Fibroblast of skin of right biceps (primary cell): ENCODE results near the gene CYP4B1.

Source experiments
- DNase-seq: peaks from one replicate; pipeline ENCODE4 v3.0.0-alpha.2; 2013

CYP4B1 gene

DNA sequence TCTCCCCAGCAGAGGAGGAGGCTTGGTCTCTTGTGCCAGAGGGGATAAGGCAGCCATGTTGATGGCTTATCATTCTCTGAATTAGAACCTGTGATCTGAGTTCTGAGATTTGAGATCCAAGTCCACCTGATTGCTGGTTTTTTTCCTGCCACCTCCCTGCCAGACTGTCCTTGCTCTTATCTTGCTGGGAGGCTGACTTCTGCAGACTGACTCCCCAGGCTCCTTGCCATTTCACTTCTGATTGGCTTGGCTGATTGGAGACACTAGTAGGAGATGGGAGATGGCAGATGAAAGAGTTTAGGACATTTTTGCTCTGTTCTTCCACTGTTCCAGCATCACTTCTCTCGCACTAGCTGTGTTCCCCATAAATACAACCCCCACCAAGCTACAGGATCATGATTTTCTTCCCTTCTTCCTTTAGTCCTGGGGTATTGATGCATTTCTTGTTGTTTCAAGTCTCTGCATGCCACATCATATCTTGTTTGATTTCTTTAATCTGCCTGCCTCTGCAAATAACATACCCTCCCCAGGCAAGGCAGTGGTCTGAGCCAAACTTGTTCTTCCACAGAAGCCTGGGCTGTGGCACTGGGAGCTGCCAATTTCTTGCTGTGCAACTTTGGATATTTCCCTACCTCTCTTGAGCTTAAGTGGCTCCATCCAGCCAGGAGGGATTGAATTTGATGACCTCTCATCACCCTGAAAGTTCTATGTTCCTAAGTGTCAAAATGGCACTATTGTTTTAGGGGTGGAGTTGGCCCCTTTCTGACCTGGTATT, 963 bp upstream of the CYP4B1 start:
- DNase-seq: no peak

DNA sequence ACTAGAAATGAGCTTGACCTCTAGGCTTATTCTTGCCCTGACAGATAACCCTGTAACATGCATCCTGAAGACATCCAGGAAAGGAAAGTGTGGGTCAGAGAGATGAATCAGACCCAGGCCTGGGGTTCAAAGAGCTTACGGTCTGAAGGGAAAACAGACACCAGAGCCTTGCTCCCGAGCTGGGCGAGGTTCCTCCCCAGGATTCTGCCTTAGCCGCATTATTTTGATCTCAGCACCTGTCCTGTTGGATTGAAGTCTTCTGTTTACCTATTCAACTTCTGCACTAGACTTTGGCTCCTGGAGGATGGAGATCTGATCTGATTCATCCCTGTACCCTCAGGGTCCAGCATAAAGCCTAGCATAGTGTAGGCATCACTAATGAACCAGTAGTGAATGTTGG, 1.9 kb downstream of the CYP4B1 start:
- DNase-seq: no peak

DNA sequence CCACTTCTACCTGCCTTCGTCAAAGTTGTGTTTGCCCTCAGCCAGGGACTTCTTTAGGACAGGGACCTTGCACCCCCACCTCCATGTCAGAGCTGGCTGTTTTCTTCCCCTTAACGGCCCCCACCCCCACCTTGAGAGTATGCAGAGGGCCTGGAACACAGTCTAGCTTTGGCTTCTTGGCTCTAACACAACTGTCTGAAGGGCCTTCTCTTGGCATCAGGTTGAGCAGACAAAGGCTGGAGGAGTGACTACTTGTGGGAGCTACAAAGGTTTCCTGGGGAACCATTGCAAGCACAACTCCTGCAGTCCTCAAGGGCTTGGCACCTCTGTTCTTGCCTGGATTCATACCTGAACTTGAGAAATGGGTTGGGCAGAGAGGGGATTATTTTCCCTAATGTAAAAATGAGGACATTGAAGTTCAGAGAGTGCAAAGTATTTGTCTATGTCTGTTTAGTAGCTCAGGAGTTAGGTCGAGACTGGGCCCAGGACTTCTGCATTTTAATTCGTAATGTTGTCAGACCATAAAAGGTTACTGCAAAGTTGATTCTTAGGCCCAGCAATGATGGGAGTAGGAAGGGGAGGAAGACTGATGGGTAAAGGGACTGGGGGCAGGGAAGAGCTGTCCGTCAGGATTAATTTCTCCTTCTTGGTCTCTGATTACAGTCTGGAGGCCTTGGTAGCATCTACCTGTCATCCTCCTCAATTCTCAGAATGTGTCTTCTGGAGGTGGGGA, 2.6 kb downstream of the CYP4B1 start:
- no peak for DNase-seq

DNA sequence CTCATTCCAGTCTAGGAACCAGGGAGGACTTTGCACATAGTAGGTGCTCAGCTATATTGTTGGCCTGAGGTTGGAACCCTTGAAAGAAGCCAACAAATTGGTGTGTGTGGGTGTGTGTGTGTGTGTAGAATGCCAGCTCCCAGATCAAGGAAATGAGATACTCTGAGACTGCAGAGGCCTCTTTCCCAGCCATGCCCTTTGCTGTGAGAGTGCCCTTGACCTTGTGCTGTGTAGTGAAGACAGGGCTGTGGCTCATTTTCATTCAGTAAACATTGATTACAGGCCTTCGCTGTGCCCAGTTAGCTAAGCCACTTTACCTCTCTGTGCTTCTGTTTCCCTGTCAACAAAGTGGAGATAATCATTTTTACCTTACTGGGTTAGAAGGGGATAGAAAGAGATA, 3.2 kb downstream of the CYP4B1 start:
- no peak for DNase-seq

DNA sequence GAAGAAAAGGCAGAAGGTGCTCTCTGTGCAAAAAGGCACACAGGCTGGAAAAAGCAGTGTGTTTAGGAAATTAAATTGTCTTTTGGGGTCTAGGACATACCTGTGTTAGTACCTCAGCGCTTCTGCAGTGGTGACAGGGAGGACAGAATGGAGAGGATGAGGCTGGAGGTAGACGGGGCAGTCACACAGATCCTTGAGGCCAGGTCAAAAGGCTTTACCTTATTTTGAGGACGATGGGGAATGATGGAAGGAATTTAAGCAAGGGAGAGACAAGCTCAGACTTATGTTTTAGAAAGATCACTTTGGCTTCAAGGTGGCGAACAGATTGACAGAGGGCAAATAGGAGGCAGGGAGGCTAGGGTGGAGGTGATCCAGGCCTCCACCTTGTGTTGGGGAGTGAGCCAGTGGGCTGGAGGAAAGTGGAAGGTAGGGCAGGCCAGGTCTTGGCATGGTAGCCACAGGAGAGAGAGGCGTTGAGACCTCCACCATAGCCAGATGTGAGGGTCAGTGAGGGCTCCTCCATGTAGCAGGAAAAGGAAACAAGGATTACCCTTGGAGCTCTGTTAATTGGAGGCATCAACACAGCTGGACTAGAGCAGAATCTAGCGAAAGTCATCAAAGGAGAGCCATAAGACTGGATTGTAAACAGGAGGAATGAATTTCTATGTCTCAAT, 4.2 kb downstream of the CYP4B1 start:
- no peak for DNase-seq

DNA sequence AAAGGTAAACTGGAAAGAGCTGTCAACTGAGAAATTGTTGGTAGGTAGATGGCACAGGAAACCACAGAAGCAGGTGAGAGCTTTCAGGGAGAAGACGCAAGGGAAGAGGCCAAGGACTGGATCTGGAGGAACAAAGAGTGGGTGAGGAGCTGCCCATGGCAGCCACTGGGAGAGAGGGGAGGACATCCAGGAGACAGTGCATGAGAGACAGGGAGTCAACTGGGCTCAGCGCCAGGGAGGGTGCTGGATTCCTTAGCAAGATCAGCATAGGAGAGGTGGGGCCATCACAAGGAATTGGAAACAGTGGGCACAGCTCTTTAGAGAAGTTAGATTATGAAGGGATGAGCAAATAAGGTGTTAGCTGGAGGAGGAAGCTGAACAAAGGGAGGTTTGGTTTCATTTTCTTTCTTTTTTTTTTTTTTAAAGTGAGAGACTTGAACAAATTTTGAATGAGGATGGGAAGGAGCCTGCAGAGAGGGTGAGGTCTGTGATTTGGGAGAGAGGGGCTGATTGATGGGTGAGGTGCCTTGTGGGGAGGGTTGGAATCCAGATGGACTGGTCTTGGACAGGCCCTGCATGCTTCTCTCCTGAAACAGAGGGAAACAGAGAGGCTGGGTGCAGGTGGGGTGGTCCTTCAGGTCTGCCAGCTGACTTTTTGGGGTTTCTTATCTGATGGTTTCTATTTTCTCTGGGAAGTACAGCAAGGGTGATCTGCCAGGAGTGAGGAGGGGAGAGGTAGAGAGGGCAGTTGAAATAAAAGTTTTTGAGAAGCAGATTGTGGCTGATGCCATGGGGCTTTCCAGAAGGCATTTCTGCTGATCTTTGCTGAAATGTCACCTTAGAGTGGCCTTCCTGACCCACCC, 5.4 kb downstream of the CYP4B1 start:
- no peak for DNase-seq

DNA sequence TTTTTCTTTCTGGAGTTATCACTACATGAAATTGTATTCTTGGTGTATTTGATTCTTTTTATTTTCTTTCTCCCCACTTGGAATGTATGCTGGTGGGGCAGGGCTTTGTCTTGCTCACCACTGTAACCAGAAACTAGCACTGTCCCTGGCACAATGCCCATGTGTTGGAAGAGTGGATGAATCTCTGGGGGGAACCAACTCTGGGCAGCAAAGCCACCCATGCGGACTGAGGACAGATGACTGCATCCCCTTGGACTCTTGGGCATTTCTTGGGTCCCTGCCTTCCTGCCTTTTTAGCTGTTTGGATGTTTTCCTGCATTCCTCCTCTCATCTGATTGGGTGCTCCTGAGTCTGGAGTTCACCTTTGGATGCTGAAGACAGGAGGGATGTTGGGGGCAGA, 6.1 kb downstream of the CYP4B1 start:
- no peak for DNase-seq

DNA sequence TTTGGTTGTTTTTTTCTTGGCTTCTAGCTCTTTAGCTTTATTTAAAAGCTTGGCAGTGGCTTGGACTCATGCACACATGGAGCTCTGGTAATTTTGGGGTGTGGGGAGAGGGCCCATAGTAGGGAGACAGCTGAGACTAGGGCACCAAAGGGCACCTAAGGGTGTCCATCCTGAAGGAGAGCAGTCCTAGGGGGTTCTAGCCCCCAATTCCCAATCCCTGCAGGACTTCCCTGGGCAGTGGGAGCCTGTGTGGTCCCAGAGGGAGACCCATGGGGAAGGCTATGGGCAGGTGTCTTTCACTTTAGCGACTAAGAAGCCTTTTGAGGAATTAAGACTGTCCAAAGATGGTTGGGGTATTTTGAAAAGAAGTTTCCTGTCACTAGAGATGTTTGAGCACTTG, 6.9 kb downstream of the CYP4B1 start:
- no peak for DNase-seq

DNA sequence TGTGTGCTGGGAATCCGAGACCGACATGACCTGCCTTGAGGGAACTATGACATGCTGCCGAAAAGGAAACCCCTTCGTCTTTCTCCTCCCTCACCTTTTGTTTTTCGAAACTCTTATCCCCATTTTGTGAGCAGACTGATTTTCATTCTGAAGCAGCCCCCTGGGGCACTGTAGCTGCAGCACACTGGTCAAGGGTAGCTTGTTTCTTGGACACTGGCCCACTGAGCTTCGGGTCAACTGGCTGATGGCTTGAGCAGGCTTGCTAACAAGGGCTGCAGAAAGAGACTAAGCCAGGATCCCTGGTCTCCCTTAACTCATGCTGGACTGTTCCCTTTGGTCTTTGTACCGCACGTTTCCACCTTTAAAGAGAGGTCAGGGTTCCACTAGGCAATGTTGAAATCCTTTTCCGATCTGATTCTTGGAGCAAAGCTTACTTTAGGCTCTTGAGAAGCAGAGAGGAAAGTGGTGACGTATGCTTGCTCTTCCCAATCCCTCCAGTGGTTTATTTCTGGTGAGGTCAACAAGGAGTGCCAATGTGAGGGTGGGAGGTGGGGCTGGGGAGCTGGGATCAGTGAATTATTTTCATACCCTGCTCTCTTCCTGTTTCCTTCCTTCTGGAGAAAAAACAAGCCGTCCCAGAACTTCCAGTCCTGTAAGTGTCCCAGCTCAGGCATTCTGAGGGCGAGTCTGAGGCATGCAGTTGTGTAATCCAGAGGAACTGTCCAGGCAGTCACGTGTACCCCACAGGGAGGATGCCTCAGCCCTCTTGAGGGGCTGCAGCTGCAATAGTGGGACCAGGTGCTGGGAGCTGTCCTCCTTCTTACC, 7.6 kb downstream of the CYP4B1 start:
- no peak for DNase-seq

DNA sequence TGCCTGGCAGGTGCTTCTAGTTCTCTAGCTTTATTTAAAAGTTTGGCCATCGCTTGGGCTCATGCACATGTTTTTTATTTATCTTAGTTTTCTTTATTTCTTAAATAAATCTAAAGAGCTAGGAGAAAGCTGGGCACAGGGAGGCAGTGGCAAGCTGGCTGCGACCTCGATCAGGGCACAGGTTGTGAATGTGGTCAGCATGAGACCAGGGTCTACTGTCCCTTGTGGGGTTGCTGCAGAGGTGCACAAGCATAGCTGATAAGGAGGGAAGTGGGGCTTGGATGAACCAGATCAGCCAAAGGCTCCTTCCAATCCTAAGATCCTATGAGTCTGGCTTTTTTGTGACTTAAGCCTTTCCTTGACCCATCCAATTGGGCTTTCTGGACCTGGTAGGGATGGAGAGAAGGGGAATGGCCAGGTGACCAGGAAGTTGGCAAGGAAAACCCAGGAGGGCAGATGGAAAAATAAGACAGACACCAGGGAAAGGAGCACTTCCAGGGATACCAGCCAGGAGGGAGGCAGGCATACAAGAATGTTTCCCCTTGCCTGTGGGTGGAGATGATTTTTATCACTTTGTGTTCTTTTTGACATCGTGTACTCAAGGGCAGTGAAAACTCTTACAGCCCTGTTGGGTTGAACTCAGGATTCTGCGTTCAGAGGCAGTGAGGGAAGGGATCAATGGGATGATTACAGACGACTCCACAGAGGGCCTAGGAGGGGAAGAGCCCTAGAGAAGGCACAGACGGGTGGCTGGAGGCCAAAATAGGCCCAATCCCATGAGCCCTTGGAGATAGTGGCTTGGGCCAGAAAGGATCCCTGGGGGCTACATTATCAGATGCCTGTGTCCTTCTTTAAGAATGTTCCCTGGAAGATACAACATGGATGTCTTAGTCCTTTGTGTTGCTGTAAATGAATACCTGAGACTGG, 8.5 kb downstream of the CYP4B1 start:
- no peak for DNase-seq

DNA sequence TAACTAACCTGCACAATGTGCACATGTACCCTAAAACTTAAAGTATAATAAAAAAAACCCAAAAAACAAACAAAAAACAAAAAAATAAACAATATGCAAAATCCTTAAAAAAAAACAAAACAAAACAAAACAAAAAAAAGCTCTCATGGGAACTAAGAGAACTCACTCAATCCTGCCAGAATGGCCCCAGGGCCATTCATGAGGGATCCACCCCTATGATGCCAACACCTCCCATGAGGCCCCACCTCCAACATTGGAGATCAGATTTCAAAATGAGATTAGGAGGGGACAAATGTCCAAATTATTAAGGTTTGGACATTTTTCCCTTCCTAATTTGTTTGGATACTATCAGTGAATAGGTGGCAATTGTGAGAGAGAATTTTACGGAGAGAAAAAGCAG, 10.2 kb downstream of the CYP4B1 start:
- no peak for DNase-seq

DNA sequence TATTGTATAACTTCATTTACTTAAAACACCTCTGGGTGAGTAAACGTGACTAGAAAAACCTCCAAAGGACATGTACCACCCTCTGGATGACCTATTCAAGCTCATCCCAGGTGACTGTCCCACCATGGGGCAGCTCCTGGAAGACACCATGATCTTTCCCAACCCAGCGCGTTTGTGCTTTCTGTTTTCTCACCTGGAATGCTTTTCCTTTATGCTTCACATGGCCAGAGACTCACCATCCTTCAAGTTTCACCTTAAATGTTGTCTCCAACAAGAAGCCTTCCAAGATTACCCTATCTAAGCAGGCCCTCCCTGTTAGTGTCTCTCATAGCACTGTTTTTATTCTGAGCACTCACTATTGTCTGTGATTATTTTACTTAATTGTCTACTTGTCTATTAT, 11.1 kb downstream of the CYP4B1 start:
- no peak for DNase-seq

DNA sequence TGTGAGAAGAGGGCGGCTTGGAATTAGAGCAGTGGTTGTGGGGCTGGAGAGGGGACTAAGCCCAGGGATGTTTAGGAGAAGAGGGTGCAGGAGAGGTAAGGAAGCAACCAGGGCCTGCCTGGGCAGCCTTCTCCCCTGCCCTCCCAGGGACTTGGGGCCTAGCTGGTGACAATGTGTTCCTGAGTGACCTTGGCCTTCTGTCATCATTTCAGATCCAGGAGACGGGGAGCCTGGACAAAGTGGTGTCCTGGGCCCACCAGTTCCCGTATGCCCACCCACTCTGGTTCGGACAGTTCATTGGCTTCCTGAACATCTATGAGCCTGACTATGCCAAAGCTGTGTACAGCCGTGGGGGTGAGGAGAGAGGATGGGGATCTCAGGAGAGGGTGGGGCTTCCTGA, 11.8 kb downstream of the CYP4B1 start:
- no peak for DNase-seq

DNA sequence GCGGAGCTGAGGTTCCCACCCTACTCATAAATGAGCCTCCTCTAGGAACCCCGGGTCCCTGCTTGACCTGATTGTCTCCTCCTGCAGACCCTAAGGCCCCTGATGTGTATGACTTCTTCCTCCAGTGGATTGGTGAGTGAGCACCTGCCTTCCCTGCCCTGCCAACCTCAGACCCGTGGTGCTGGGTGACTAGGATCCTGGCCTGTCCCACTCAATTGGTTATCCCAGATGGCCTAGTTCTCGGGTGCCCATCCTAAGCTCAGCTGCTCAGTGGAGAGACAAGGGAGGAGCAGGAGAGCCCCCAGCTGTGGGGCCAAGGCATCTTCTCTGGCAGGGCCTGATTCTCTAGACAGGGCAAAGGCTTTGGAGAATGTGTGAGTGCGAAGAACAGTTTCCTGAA, 12.2 kb downstream of the CYP4B1 start:
- DNase-seq: no peak

DNA sequence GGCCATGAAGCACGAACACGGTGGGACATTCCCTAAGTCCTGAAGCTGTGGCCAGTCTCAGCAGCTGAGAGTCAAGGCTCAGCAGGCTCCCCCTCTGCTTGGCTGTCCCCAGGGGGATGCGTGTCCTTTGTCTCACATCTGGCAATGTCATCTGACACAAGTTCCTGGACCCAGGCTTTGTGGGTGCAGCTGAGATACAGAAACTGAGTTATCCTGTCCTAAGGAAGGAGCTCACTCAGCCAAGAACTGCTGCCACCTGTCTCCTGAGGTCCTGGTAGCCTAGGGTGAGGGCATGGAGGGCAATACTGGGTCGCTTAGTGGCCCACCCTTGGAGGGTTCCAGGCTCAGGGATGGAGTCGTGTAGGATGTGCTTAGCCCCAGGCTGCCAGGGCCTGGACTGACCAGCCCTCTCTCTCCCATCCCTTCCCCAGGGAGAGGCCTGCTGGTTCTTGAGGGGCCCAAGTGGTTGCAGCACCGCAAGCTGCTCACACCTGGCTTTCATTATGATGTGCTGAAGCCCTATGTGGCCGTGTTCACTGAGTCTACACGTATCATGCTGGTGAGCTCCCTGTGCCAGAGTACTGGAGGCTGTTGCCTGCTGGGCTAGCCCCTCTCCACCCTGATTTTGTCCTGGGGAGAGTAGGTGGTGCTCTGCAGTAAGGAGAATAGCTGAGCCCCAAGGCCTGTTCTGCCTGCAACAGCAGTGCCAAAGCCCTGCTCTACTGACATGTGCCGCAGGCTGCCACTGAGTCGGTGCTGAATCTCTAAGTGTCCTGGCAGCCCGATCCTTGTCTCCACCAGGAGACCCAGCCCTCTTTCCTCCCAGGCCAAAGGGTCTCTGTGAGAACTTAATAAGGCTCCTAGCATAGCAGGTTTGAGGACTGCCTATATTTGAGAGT, 13.5 kb downstream of the CYP4B1 start:
- no peak for DNase-seq

DNA sequence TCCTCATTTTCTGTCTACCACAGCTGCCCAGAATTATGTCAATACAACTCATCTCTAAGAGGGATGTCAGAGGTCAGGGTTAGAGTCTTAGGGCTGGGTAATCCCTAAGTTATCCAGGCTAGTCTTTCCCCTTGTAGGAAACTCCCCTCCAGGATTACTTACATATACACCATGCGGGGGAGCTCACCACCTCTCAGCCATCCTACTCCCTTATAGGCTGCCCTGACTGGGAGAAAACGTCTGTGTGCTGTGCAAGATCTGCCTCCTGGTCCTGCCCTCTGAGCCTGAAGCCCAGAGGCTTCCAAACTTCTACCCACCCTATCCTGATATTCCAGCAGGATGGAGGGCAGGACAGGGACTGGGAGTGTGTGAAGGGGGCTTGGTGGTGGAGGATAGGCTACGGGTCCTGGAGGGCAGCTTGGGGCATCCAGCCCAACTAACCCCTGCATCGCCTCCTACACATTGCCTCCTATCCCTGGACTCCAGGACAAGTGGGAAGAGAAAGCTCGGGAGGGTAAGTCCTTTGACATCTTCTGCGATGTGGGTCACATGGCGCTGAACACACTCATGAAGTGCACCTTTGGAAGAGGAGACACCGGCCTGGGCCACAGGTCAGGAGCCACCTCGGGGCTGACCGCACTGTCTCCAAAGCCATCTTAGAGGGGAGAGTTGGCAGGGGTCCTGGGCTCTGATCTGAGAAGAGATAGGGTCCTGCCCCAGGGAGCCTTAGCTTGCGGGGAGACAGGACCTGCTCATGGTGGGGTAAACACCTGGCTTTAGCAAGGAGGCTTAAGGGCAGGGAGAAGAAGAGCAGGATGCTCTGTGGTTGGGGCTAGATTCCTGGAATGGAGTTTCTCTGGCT, 14.4 kb downstream of the CYP4B1 start:
- DNase-seq: no peak

DNA sequence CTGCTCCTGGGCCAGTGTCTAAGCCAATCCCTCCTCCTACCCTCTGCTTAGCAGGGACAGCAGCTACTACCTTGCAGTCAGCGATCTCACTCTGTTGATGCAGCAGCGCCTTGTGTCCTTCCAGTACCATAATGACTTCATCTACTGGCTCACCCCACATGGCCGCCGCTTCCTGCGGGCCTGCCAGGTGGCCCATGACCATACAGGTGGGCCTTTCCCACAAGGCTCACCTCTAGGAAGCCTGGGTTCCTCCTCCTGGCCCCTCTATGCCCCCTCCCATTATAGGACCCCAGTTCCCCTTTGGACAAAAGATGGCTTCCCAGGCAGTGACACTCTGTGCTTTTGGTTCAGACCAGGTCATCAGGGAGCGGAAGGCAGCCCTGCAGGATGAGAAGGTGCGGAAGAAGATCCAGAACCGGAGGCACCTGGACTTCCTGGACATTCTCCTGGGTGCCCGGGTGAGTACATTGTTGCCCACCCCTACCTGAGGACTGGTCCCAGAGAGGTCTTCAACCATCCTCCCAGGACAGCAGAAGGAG, 15.1 kb downstream of the CYP4B1 start:
- DNase-seq: no peak

DNA sequence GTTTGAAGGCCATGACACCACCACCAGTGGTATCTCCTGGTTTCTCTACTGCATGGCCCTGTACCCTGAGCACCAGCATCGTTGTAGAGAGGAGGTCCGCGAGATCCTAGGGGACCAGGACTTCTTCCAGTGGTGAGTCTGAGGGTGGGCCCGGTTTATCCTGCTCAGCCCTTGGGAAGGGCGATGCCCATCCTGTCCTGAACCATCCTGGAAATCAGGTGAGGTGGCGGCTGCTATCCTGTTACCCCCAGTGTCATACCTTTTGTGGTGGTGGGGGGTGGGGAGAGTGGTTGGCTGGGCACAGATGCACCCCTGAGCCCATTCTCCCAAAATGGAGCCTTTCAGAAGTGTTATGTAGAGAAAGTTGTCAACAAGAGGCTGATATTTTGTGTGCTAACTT, 16.3 kb downstream of the CYP4B1 start:
- DNase-seq: no peak

DNA sequence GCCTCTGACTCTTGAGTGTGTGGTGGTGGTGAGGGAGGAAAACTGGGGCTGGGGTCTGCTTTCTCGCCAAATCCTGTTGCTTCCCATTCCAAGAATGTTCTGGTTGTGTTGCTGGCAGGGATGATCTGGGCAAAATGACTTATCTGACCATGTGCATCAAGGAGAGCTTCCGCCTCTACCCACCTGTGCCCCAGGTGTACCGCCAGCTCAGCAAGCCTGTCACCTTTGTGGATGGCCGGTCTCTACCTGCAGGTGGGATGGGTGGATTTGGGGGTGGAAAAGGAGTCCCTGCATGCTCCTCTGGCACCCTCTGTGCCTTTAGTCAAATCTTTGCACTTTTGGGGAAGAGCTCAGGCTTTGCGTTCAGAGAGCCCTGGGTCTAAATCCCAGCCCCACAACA, 18.1 kb downstream of the CYP4B1 start:
- DNase-seq: no peak
